ENCODE data around the gene DDX18.

Gene DDX18

DNA sequence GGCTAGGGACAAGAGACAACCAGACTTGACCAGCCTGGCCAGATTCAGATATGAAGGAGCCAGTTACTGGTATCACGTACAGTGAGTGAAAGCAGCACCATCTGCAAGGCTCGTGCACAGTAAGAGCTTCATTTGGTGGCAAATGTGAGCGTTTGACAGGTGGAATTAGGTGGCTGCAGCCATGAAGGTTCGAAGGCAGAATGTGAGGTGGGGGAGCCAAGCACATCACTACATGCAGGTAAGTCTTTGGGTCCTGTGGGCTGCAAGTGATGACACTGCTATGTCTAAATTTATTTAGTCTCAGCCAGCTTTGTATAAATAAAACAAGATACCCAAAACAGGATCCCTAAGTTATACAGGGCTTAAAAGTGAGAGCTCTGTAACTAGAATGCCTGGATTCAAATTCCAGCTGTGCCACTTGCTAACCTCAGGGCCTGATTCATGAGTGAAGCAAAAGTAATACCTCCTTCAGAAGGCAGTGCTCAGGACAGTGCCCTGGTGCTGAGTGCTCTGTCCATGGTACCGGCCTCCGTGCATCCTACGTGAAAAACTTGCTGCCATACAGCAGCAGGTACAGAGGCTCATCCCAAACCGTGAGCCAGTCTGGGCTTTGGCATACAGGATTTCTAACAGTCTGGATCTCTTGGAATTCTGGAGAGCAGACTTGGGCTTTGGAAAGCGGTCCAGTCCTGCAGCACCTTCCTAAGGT lies 18.6 kb downstream of the DDX18 start:
- H3K9me3 ChIP-seq (ENCODE audit: insufficient read depth, low read length), result no peaks in the 10 kb centered on the region
- no peak for TF ChIP-seq EZH2phosphoT487 (conservative IDR thresholded peaks at IDR 0.05; ENCODE audit: low read length)
- TF ChIP-seq, protein P1, sequence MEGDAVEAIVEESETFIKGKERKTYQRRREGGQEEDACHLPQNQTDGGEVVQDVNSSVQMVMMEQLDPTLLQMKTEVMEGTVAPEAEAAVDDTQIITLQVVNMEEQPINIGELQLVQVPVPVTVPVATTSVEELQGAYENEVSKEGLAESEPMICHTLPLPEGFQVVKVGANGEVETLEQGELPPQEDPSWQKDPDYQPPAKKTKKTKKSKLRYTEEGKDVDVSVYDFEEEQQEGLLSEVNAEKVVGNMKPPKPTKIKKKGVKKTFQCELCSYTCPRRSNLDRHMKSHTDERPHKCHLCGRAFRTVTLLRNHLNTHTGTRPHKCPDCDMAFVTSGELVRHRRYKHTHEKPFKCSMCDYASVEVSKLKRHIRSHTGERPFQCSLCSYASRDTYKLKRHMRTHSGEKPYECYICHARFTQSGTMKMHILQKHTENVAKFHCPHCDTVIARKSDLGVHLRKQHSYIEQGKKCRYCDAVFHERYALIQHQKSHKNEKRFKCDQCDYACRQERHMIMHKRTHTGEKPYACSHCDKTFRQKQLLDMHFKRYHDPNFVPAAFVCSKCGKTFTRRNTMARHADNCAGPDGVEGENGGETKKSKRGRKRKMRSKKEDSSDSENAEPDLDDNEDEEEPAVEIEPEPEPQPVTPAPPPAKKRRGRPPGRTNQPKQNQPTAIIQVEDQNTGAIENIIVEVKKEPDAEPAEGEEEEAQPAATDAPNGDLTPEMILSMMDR (IDR thresholded peaks at IDR 0.05; ENCODE audit: insufficient read depth, low read length, poor library complexity, severe bottlenecking), result no peak
- no peaks in the 10 kb centered on the region for H3K79me2 ChIP-seq (ENCODE audit: insufficient read depth, low read length)
- no peak overlapping the region for H2AFZ ChIP-seq (ENCODE audit: low read depth, low read length, severe bottlenecking)
- H3K27me3 ChIP-seq (ENCODE audit: low read length), result no peaks in the 10 kb centered on the region
- H3F3A ChIP-seq (ENCODE audit: insufficient read depth), result 0 out of 2 replicates have a peak, but pooled peaks cover 7% of the 10 kb centered on the region
- H3K9me2 ChIP-seq (replicated peaks; ENCODE audit: insufficient read depth, low read length), result no peaks in the 10 kb centered on the region
- no peak overlapping the region for H3K4me2 ChIP-seq (ENCODE audit: low read depth, low read length, poor library complexity, severe bottlenecking)
- peaks cover 26% of the 10 kb centered on the region; the same call in 1 of the 2 replicates for H3K36me3 ChIP-seq (ENCODE audit: low read length)
- no peak overlapping the region for H3K9ac ChIP-seq (ENCODE audit: low read length)
- H3K4me3 ChIP-seq (ENCODE audit: insufficient read depth, low read length, poor library complexity, severe bottlenecking), result no peak overlapping the region
- H3K27ac ChIP-seq (ENCODE audit: low read depth, low read length), result no peak overlapping the region
- H4K20me1 ChIP-seq (ENCODE audit: low read depth, low read length), result no peaks in the 10 kb centered on the region

DNA sequence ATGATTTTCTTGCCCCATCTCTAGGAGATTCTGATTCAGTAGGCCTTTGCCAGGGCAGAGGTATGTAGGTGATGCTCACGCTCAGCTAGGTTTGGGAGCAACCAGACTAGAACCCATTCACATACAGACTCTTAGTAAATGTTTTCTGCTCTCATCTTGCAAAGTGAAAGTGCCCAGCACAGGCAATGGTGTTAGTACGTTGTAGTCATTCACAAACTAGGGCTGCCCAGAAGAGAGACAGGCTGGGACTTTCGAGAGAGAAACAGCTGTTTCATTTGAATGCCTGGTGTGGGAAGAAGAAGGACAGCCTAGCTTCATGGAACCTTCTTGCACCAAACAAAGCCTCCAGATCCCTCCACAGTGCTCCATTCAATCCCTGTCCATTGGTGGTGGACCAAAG lies 19.4 kb downstream of the DDX18 start:
- H4K20me1 ChIP-seq (ENCODE audit: low read depth, low read length), result no peaks in the 10 kb centered on the region
- TF ChIP-seq, protein P1 (IDR thresholded peaks at IDR 0.05; ENCODE audit: insufficient read depth, low read length, poor library complexity, severe bottlenecking), result no peak
- TF ChIP-seq EZH2phosphoT487 (conservative IDR thresholded peaks at IDR 0.05; ENCODE audit: low read length), result no peak

DNA sequence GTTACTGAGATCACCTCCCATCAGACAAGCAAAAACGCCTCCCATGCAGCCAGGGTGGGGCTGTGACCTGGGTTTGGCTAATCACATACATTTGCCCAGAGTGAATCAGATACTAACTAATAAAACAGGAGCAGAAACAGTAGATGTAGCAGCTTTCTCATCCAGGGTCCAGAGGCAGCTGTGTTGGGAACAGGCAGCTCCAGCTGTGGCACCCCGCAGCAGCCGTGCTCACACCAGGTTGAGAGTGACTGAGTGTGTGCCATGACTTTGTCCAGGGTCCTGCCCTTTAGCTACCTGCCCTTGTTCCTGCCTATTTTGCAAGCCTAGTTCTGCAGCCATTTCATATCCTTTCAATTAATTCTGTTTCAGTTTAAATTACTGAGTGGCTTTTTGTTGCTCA lies 20.5 kb downstream of the DDX18 start:
- no peaks in the 10 kb centered on the region for H3K27me3 ChIP-seq (ENCODE audit: low read length)
- no peak overlapping the region for H3K27ac ChIP-seq (ENCODE audit: low read depth, low read length)
- no peak overlapping the region for H3K9ac ChIP-seq (ENCODE audit: low read length)
- no peak overlapping the region for H3K4me2 ChIP-seq (ENCODE audit: low read depth, low read length, poor library complexity, severe bottlenecking)
- no peaks in the 10 kb centered on the region for H3K9me3 ChIP-seq (ENCODE audit: insufficient read depth, low read length)
- no peaks in the 10 kb centered on the region for H3K79me2 ChIP-seq (ENCODE audit: insufficient read depth, low read length)
- H2AFZ ChIP-seq (ENCODE audit: low read depth, low read length, severe bottlenecking), result no peak overlapping the region
- no peaks in the 10 kb centered on the region for H4K20me1 ChIP-seq (ENCODE audit: low read depth, low read length)
- 0 out of 2 replicates have a peak, but pooled peaks cover 7% of the 10 kb centered on the region for H3F3A ChIP-seq (ENCODE audit: insufficient read depth)
- TF ChIP-seq EZH2phosphoT487 (conservative IDR thresholded peaks at IDR 0.05; ENCODE audit: low read length), result no peak
- TF ChIP-seq, protein P1 (IDR thresholded peaks at IDR 0.05; ENCODE audit: insufficient read depth, low read length, poor library complexity, severe bottlenecking), result no peak
- peaks cover 15% of the 10 kb centered on the region; the same call in 1 of the 2 replicates for H3K36me3 ChIP-seq (ENCODE audit: low read length)
- H3K9me2 ChIP-seq (replicated peaks; ENCODE audit: insufficient read depth, low read length), result no peaks in the 10 kb centered on the region
- H3K4me3 ChIP-seq (ENCODE audit: insufficient read depth, low read length, poor library complexity, severe bottlenecking), result no peak overlapping the region

More for the DNA sequence above, 19.4 kb downstream of the DDX18 start:
- no peak overlapping the region for H3K4me3 ChIP-seq (ENCODE audit: insufficient read depth, low read length, poor library complexity, severe bottlenecking)
- no peak overlapping the region for H2AFZ ChIP-seq (ENCODE audit: low read depth, low read length, severe bottlenecking)
- no peaks in the 10 kb centered on the region for H3K27me3 ChIP-seq (ENCODE audit: low read length)
- H3F3A ChIP-seq (ENCODE audit: insufficient read depth), result 0 out of 2 replicates have a peak, but pooled peaks cover 7% of the 10 kb centered on the region
- no peak overlapping the region for H3K27ac ChIP-seq (ENCODE audit: low read depth, low read length)
- no peak overlapping the region for H3K4me2 ChIP-seq (ENCODE audit: low read depth, low read length, poor library complexity, severe bottlenecking)
- no peaks in the 10 kb centered on the region for H3K9me2 ChIP-seq (replicated peaks; ENCODE audit: insufficient read depth, low read length)
- no peaks in the 10 kb centered on the region for H3K79me2 ChIP-seq (ENCODE audit: insufficient read depth, low read length)
- peaks cover 20% of the 10 kb centered on the region; the same call in 1 of the 2 replicates for H3K36me3 ChIP-seq (ENCODE audit: low read length)
- no peaks in the 10 kb centered on the region for H3K9me3 ChIP-seq (ENCODE audit: insufficient read depth, low read length)
- H3K9ac ChIP-seq (ENCODE audit: low read length), result no peak overlapping the region
